ENCODE measurements around the gene HSPG2.

Gene HSPG2

DNA sequence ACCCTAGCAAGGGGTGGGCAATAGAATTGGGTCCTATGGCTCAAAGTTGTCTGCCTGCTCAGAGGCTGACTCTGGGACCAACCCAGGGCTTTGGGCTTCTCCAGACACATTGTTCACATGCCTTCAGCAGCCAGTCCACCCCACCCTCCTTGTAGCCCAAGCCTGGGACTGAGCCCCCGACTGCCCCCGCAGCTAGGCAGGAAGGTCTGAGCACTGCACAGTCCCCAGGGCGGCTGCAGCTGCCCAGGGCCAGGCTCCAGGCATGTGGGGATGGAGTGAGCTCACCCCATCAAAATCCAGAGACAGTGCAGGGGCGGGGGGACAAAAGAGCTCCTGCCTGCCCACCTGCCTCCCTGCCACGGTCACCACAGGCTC is 35.6 kb downstream of the HSPG2 start:
- DNase-seq (ENCODE audit: low read depth in 2 of 3, low spot score in 1 of 3): no peak

- DNase-seq (ENCODE audit: low read depth in 2 of 3, low spot score in 1 of 3): no peak
Observed at GRCh38 chr1:21900766-21901472, 36.2 kb downstream of the HSPG2 start.

DNA sequence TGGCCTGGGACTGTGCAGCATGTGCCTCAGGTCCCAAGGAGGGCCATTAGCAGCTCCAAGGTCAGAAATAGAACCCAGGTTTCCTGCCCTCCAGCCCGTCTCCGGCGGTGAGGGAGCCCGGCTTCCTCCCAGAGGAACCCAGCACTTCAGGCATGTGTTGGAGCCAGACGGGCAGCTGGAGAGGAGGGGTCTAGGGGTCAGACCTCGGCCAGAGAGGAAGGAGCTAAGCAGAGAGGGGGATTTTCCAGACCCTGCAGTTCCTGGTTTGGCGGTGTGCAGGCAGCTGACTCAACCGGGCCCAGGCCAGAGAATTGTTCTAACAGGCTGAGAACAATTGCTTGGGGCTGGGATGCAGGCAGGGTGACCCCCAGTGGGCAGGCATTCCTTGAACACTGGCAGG is 37.1 kb downstream of the HSPG2 start:
- no peak for DNase-seq (ENCODE audit: low read depth in 2 of 3, low spot score in 1 of 3)

- no peak for DNase-seq (ENCODE audit: low read depth in 2 of 3, low spot score in 1 of 3)
Observed at GRCh38 chr1:21899267-21899810, 37.8 kb downstream of the HSPG2 start.

DNA sequence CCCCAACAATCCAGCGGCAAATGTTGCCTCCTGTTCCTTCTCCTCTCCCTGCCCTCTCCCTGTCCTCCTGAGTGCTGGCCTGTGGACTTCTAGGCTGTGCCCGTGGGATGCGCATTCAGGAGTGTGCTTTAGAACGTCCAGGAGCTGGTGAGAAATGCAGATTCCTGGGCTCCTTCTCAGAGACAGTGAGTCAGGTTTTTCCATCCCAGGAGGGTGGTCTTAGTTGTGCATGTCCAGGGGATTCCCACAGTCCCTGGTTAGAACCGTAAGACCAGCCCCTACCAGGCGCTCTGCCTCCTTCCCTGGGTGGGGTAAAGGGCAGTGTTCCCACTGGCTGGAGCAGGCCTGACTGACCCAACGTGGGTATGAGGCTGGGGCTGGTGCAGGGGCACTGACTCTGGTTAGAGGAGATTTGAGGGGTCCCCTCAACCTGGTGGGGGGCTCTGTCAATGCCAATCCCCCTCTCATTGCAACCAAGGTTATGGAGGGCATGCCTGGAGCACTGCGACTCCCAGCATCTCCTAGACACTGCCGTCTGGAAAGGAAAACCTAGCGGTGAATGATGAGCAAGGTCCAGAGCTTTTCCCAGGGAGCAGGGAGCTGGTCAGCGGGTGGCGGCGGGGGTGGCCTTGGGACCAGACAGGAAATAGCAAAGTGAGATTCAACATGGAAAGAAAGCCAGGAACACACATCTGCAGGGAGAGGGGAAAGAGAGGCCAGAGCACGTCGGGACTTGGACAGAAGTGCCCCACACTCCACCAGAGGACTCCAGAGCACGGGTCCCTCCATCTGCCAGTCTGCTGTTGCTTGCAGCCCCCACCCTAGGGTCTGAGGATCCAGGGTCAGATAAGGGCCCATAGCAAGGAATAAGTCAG is 38.5 kb downstream of the HSPG2 start:
- no peak for DNase-seq (ENCODE audit: low read depth in 2 of 3, low spot score in 1 of 3)

DNA sequence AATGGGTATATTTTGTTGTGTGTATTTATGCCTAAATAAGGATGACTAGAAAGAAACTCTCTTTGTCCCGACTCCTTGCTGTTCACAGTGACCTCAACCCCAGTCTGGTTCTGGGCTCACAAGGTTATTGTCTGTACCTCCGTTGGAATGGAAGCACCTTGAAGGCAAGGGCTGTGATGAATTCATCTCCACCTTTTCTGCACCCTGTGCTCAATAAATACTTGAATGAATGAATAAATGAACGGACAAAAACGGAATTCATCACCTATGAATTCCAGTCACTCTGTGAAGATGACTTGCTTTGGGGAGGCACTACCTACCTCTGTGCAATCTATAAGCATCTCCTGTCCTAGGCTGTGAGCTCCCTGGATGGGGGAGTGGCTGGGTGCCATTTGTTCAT is 39.3 kb downstream of the HSPG2 start:
- no peak for DNase-seq (ENCODE audit: low read depth in 2 of 3, low spot score in 1 of 3)

DNA sequence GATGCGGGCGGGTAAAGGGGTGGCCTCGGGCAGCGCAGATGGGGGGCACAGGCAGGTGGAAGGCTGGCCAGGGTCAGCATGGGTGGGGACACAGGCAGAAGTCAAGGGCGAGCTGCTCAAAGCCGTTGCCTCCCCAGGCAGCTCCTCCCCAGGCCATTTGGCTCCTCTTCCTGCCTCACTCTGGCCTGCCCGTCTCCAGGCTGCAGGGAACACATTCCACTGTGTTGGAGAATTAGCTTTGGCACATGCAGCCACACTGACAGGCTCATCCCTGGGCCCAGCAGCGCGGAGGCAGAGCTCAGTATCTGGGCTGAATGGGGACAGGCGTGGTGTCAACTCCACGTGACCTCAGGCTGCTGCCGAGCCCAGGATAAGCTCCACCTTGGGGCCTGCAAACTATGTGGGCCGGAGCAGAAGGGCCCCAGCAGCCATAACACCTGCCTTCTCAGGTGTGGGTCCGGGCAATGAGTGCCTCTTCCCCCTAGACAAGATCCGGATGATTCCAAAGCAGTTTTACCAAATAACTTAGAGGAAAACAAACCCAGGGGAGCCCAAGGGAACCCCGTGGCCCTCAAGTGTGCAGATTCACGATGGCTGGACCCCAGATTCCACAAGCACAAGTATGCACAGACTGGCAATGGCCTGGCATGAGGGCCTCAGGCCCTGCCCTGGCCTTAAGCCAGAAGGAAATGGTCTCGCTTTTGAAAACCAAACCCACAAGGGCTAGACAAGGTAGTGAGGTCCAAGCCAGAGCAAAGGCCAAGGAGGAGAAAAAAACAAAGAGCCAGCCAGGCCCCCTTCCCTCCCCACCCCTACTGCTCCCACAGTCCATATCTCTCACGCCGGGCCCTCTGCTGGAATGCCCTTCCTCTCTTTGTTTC is 40.2 kb downstream of the HSPG2 start:
- no peak for DNase-seq (ENCODE audit: low read depth in 2 of 3, low spot score in 1 of 3)

DNA sequence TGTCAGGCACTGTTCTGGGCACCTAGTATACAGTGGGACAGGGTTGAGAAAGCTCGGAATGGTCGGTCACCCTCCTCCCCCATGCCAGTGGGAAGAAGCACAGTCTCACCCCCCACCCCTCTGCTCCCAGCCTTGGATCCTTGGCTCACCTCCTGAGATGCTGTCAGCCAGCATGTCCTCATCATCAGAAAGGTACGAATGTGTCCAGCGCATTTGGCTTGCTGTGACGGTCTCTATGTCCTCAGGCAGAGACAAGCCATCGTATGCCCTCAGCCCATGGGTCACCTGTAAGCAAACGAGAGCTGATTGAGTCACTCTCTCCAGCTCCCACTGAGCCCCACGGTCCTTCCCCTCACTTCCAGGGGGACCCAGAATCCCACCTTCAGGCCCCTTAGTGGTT is 41.1 kb downstream of the HSPG2 start:
- DNase-seq (ENCODE audit: low read depth in 2 of 3, low spot score in 1 of 3): no peak

GRCh38 chr1:21894034-21894881 is 42.9 kb downstream of the HSPG2 start:
- DNase-seq (ENCODE audit: low read depth in 2 of 3, low spot score in 1 of 3): no peak

GRCh38 chr1:21893046-21893805 is 43.9 kb downstream of the HSPG2 start:
- DNase-seq (ENCODE audit: low read depth in 2 of 3, low spot score in 1 of 3): no peak

- no peak for DNase-seq (ENCODE audit: low read depth in 2 of 3, low spot score in 1 of 3)
Observed at GRCh38 chr1:21891621-21892479, 45.3 kb downstream of the HSPG2 start.

DNA sequence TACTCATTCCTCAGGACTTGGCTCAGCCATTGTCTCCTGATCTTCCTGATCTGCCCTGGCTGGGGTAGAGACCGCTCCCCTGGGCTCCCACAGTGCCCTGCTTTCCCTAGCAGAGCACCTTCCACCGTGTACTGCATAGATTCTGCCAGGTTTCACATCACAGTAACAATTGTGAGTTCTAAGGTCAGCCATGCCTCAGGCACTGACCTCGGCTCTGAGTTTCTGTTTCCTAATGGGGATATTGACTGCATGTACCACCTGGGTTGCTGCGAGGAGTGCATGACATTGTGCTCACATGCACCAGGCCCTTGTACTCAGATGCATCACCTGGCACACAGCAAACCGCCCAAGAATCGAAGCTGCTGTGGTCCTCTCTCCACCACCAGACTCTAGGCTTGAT is 46.0 kb downstream of the HSPG2 start:
- no peak for DNase-seq (ENCODE audit: low read depth in 2 of 3, low spot score in 1 of 3)

DNA sequence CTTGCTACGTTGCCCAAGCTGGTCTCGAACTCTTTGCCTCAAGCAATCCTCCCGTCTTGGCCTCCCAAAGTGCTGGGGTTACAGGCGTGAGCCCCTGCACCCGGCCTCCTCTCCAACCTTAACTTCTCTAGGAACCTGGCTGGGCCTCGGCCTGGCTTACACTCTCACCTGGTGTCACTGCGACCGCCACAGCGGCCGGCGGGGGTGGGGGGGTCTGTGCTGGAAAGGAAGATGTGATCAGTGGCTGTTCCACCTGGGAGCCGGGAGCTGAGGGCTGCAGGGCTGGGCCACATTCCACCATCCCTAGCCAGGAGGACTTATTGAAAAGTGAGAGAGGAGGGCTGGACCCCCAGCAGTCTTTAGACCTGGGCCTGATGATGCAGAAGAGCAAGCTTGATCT is 48.6 kb downstream of the HSPG2 start:
- DNase-seq (ENCODE audit: low read depth in 2 of 3, low spot score in 1 of 3): no peak

- no peak for DNase-seq (ENCODE audit: low read depth in 2 of 3, low spot score in 1 of 3)
Observed at GRCh38 chr1:21887796-21888195, 49.3 kb downstream of the HSPG2 start.

- DNase-seq (ENCODE audit: low read depth in 2 of 3, low spot score in 1 of 3): no peak
Observed at GRCh38 chr1:21887216-21887736, 49.8 kb downstream of the HSPG2 start.

DNA sequence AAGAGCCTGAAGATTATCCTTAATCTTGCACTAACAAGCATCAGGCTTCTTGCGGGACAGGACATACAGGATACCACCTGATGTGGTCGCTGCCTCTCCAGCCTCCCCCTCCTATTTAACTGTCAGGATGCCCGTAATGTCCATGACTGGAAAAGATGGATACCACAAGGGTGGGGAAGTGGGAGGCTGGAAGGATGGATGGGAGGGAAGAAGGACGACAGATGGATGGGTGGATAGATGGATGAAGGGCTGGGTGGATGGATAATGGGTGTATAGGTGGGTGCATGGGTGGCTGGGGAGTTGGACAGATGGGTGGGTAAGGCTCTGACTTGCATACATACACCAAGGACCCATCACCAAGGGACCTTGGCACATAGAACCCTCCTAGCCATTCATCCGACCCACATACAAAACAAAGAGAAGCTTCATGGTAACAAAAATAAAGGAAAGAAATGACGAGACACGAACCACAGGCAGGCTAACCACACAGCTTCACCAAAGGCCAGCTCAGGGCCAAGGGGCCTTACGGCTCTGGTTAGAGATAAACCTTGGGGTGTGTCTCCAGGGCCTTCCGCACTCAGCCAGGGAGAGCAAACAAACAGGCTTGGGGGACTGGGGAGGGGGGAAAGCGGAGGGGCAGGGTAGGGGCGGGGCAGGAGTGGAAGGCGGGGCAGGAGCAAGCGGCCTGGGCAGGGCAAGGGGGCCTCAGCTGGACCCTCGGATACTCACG is 50.5 kb downstream of the HSPG2 start:
- DNase-seq (ENCODE audit: low read depth in 2 of 3, low spot score in 1 of 3): no peak

- no peak for DNase-seq (ENCODE audit: low read depth in 2 of 3, low spot score in 1 of 3)
Observed at GRCh38 chr1:21885236-21886037, 51.7 kb downstream of the HSPG2 start.
